Coronary artery (tissue), 2 donors: ENCODE results near the gene SAMSN1.

Experiments
- DNase-seq: peaks from one replicate; pipeline ENCODE4 v3.0.0-alpha.2; 2017; ENCODE audit warnings: low spot score
- H3K27ac ChIP-seq, 2 donors: fragments of 200-600 bp; sonication (generic); one replicate each; pipeline ENCODE4 v1.5.1; 2016 to 2019
- H3K4me3 ChIP-seq: fragments of 200-600 bp; sonication (generic); 2 replicates; pipeline ENCODE4 v1.5.1; 2016; ENCODE audit warnings: mild to moderate bottlenecking, moderate library complexity
- CTCF ChIP-seq: fragments of 200-600 bp; sonication (generic); IDR thresholded peaks from one replicate; pipeline ENCODE4 v1.5.1; 2019; ENCODE audit warnings: antibody characterized with exemption

SAMSN1 gene

DNA sequence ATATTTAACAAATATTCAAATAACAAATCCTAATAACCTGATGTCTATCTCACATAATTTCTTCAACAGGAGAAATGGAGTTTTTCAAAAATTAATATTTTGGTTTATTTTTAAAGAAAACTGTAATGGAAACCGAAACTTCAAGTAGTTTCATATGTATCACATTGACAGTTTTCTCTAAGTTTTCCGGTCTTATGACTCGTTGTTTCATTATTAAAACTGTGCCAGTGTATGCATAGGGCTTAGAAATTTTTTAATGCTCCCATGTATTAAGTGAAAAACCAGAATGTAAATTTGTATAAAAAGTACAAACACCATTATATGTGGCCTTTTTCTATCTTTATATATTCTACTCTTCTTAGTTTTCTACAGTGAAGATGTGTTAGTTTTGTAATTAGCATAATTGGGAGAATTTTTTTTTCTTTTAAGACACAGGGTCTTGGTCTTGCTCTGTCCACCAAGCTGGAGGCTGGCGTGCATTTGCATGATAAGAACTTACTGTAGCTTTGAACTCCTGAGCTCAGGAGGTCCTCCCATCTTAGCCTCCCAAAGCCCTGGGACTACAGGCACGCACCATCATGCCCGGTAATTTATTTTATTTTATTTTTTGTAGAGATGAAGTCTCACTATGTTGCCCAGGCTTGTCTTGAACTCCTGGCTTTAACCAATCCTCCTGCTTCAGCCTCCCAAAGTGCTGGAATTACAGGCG is 43.9 kb upstream of the SAMSN1 start:
- no peak for DNase-seq
- H3K27ac ChIP-seq: no peak overlapping the region
- TF ChIP-seq CTCF: no peak
- H3K4me3 ChIP-seq: no peak overlapping the region

GRCh38 chr21:14587266-14587665 is 41.2 kb upstream of the SAMSN1 start:
- no peak for TF ChIP-seq CTCF
- H3K4me3 ChIP-seq: no peak overlapping the region
- no peak overlapping the region for H3K27ac ChIP-seq
- DNase-seq: no peak

DNA sequence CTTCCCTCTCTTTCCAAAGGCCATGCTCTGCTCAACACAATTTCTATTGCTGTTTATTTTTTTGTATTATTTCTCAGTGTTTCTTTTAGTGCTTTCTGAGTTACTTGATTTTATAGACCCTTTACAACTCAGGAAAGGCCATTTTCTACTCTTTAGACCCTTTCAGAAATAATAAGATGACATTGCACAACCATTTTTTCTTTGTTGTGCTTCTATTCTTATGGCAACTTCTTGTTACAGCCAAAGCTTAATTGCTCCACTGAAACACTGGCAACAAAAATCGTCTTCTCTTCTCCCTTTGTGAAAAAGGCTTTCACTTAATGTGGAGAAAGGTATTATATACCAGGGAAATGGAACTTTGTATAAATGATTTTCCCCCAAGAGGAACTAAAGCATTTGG is 39.0 kb upstream of the SAMSN1 start:
- TF ChIP-seq CTCF: no peak
- Histone ChIP-seq H3K4me3 (no peak overlapping the region), H3K27ac (no peak overlapping the region)
- DNase-seq: no peak

- no peak overlapping the region for H3K4me3 ChIP-seq
- DNase-seq: no peak
- TF ChIP-seq CTCF: no peak
- no peak overlapping the region for H3K27ac ChIP-seq
These were observed 38.4 kb upstream of the SAMSN1 start for GRCh38 chr21:14584357-14585095.

DNA sequence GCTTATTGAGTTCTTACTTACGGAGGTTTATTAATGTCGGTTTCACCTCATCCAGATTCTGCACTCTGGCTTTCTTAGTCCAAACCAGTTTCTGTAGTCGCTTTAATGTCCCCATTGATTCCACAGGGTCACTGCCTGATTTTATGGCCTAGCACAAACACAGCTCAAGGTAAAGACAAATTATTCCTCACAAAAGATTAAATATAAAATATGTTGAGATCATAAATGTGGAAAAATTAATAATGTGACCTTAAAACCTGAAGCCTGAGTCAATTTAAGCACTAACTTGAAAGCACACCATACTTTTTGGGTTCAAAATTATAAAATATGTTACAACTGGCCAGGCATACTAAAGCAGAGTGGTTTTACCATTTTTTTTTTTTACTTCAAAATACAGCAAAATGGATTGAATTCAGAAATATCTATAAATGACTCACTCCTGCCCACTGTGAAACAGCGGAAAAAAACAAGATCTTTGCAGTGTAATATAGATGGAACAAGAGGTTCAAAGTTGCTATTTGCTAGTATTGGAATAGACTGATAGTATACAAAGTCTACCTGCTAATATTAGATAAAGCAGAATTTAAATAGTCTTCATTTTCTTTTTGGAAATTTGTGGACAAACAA is 37.6 kb upstream of the SAMSN1 start:
- no peak overlapping the region for H3K27ac ChIP-seq
- DNase-seq: no peak
- H3K4me3 ChIP-seq: no peak overlapping the region
- TF ChIP-seq CTCF: no peak

DNA sequence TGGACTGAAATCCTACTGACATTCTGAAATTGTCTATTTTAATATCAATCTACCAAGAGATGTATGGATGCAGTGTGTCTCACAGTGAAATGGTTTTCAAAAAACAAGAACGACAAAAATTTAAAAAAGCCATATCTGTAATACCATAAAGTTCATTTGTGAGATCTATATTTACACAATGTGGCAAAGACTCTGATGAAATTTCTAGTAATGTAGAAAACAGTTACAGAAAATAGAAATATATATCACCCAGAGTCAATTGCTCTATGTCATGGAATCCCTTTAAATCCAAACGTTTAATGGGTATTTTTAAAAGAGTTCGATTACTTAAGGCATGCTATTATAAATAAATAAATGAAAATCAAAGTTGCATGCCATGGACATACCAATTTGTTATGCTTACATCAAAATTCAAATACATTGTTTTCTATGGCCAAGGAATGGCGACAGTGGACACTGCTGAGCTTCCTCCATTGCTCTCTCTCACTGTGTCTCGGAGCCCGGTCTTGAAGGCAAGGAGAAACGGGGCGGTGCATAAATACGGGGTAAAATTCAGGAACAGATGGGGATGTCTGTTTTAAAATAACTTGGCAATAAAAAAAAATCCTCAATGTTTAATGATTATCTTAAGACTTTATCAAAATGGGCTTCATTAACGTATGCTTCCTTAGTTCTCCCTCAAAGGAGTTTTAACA is 37.0 kb upstream of the SAMSN1 start:
- Histone ChIP-seq H3K4me3 (no peak overlapping the region), H3K27ac (no peak overlapping the region)
- no peak for TF ChIP-seq CTCF
- DNase-seq: no peak
